ENCODE results near the gene SNAPC5.

SNAPC5 gene

DNA sequence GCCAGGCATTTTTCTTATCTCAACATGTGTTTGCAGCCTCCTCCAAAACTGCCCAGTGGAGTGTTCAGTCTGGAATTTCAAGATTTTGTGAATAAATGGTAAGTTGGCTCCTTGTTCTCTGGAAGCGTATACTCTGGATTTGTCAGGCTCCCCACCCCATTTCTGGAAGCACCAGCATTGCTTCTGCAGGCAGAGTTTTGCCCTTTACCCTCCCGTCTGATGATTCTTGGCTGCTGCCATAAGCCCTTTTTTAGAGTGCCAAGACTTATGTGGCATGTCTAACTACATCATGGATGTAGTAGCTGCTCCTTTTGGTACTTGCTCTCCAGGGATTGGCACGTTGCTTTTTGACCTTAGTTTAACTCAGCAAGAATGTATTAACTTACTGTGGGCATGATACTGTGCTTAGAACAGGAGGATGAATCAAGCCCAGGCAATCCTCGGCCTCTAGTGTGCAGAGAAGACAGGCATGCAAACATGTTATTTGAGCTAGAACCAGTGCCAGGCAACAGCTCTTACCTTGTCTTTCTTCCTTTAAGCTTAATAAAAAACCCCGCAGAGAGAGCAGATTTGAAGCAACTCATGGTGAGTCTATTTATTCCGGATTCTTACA lies 8.3 kb downstream of the SNAPC5 start:
- no peak for DNase-seq
- Histone ChIP-seq H3K27me3 (replicated peaks; ENCODE audit: insufficient read depth, low read length) (no peaks in the 10 kb centered on the region), H3F3A (ENCODE audit: insufficient read depth, low read length) (no peaks in the 10 kb centered on the region), H3K4me3 (ENCODE audit: low read length) (no peak overlapping the region), H3K9me3 (replicated peaks; ENCODE audit: insufficient read depth, low read length) (no peaks in the 10 kb centered on the region), H3K79me2 (ENCODE audit: low read length) (peaks cover 8% of the 10 kb centered on the region), H3K27ac (ENCODE audit: low read length) (no peak overlapping the region), H2AFZ (ENCODE audit: low read length) (no peak overlapping the region), H3K4me2 (ENCODE audit: low read depth, low read length) (no peak overlapping the region), H3K4me1 (ENCODE audit: low read length) (no peaks in the 10 kb centered on the region), H3K9me2 (replicated peaks; ENCODE audit: insufficient read depth, low read length) (no peaks in the 10 kb centered on the region), H4K20me1 (ENCODE audit: insufficient read depth, low read length) (no peaks in the 10 kb centered on the region; the same call in 1 of the 2 replicates), H3K36me3 (replicated peaks; ENCODE audit: insufficient read depth, low read length) (no peaks in the 10 kb centered on the region; the same call in 1 of the 2 replicates), H3K9ac (ENCODE audit: low read length) (no peak overlapping the region)
- no peak for TF ChIP-seq EZH2 (optimal IDR thresholded peaks at IDR 0.05; ENCODE audit: low read depth, low read length)
- TF ChIP-seq, protein P1, sequence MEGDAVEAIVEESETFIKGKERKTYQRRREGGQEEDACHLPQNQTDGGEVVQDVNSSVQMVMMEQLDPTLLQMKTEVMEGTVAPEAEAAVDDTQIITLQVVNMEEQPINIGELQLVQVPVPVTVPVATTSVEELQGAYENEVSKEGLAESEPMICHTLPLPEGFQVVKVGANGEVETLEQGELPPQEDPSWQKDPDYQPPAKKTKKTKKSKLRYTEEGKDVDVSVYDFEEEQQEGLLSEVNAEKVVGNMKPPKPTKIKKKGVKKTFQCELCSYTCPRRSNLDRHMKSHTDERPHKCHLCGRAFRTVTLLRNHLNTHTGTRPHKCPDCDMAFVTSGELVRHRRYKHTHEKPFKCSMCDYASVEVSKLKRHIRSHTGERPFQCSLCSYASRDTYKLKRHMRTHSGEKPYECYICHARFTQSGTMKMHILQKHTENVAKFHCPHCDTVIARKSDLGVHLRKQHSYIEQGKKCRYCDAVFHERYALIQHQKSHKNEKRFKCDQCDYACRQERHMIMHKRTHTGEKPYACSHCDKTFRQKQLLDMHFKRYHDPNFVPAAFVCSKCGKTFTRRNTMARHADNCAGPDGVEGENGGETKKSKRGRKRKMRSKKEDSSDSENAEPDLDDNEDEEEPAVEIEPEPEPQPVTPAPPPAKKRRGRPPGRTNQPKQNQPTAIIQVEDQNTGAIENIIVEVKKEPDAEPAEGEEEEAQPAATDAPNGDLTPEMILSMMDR (IDR thresholded peaks at IDR 0.05; ENCODE audit: low read length): no peak
- no peak for TF ChIP-seq EZH2phosphoT487 (IDR thresholded peaks at IDR 0.05; ENCODE audit: low read length)

DNA sequence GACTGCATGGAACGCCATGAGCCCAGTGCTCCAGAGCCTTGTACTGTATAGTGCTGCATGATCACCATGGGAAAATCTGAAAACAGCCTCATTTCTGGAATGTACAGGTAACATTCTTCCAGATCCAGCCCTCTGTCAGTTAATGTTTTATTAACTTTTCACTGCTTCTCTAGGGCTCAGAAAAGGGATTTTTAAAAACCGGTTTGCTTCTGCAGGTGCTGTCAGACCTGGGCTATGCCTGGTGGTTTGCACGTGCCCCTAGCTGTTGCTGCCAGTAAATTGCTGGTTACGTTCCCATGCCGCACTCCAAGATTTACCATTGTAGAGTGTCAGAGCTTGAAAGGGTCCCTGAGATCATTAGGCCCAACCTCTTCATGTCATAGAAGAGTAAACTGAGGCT lies 9.0 kb downstream of the SNAPC5 start:
- no peak overlapping the region for H3K27ac ChIP-seq (ENCODE audit: low read length)
- H3K79me2 ChIP-seq (ENCODE audit: low read length): no peaks in the 10 kb centered on the region
- TF ChIP-seq EZH2phosphoT487 (IDR thresholded peaks at IDR 0.05; ENCODE audit: low read length) (no peak), EZH2 (optimal IDR thresholded peaks at IDR 0.05; ENCODE audit: low read depth, low read length) (no peak)
- TF ChIP-seq, protein P1 (IDR thresholded peaks at IDR 0.05; ENCODE audit: low read length): no peak
- no peak overlapping the region for H2AFZ ChIP-seq (ENCODE audit: low read length)
- no peaks in the 10 kb centered on the region; the same call in 1 of the 2 replicates for H4K20me1 ChIP-seq (ENCODE audit: insufficient read depth, low read length)
- H3K4me2 ChIP-seq (ENCODE audit: low read depth, low read length): no peak overlapping the region
- no peaks in the 10 kb centered on the region; the same call in 1 of the 2 replicates for H3K36me3 ChIP-seq (replicated peaks; ENCODE audit: insufficient read depth, low read length)
- no peaks in the 10 kb centered on the region for H3K4me1 ChIP-seq (ENCODE audit: low read length)
- H3K27me3 ChIP-seq (replicated peaks; ENCODE audit: insufficient read depth, low read length): no peaks in the 10 kb centered on the region
- H3K4me3 ChIP-seq (ENCODE audit: low read length): no peak overlapping the region
- H3F3A ChIP-seq (ENCODE audit: insufficient read depth, low read length): no peaks in the 10 kb centered on the region
- no peak overlapping the region for H3K9ac ChIP-seq (ENCODE audit: low read length)
- no peaks in the 10 kb centered on the region for H3K9me2 ChIP-seq (replicated peaks; ENCODE audit: insufficient read depth, low read length)
- DNase-seq: no peak
- no peaks in the 10 kb centered on the region for H3K9me3 ChIP-seq (replicated peaks; ENCODE audit: insufficient read depth, low read length)

DNA sequence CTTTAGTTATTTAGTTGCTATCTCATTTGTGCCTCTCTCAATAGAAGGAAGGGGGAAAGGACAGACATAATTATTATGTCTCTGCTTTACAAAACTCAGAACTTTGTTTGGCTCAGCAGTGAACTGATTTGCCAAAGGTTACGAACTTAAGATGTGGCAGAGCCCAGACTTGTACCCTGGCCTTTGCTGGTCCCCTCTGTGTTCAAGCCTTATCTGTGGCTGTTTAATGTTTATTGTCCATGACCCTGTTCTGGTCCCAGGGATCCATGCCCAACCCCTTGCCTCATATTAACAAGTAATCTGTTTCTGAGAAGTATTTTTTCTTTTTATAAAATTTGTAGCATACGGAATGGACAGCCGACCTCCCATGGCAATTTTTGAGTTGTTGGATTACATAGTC lies 10.7 kb downstream of the SNAPC5 start:
- H3K4me2 ChIP-seq (ENCODE audit: low read depth, low read length): no peak overlapping the region
- H3K27ac ChIP-seq (ENCODE audit: low read length): no peak overlapping the region
- H3K36me3 ChIP-seq (replicated peaks; ENCODE audit: insufficient read depth, low read length): no peaks in the 10 kb centered on the region
- H3F3A ChIP-seq (ENCODE audit: insufficient read depth, low read length): no peaks in the 10 kb centered on the region
- H3K9ac ChIP-seq (ENCODE audit: low read length): no peak overlapping the region
- no peaks in the 10 kb centered on the region for H3K9me3 ChIP-seq (replicated peaks; ENCODE audit: insufficient read depth, low read length)
- no peaks in the 10 kb centered on the region for H3K79me2 ChIP-seq (ENCODE audit: low read length)
- no peaks in the 10 kb centered on the region for H3K9me2 ChIP-seq (replicated peaks; ENCODE audit: insufficient read depth, low read length)
- H3K4me1 ChIP-seq (ENCODE audit: low read length): no peaks in the 10 kb centered on the region
- no peaks in the 10 kb centered on the region; the same call in 1 of the 2 replicates for H4K20me1 ChIP-seq (ENCODE audit: insufficient read depth, low read length)
- H2AFZ ChIP-seq (ENCODE audit: low read length): no peak overlapping the region
- no peak for DNase-seq
- no peak for TF ChIP-seq EZH2 (optimal IDR thresholded peaks at IDR 0.05; ENCODE audit: low read depth, low read length)
- TF ChIP-seq, protein P1 (IDR thresholded peaks at IDR 0.05; ENCODE audit: low read length): no peak
- no peak for TF ChIP-seq EZH2phosphoT487 (IDR thresholded peaks at IDR 0.05; ENCODE audit: low read length)
- H3K27me3 ChIP-seq (replicated peaks; ENCODE audit: insufficient read depth, low read length): no peaks in the 10 kb centered on the region
- no peak overlapping the region for H3K4me3 ChIP-seq (ENCODE audit: low read length)

Data from MM.1S (cell line).